HUES64 (cell line): ENCODE measurements around the gene PITHD1.
"Not testable (repeated sequence)": the region's sequence is repeated elsewhere in the genome, so short reads cannot be mapped to it uniquely, and the experiment has no call there.

Experiments used
- H3K27ac ChIP-seq: 2 replicates; pipeline ENCODE4 v1.7.0; 2013; ENCODE audit warnings: low read depth, low read length, inconsistent platforms
- H3K27me3 ChIP-seq: 2 replicates; pipeline ENCODE4 v1.6.1; 2013; ENCODE audit warnings: mild to moderate bottlenecking, low read length; ENCODE audit not compliant: insufficient read depth
- H3K36me3 ChIP-seq: 2 replicates; pipeline ENCODE4 v1.6.1; 2013; ENCODE audit warnings: mild to moderate bottlenecking, low read length; ENCODE audit not compliant: insufficient read depth
- H3K4me1 ChIP-seq: 2 replicates; pipeline ENCODE4 v1.6.1; 2013; ENCODE audit warnings: mild to moderate bottlenecking, low read length, moderate library complexity; ENCODE audit not compliant: insufficient read depth
- H3K4me3 ChIP-seq: 2 replicates; pipeline ENCODE4 v1.5.1; 2013; ENCODE audit warnings: mild to moderate bottlenecking, low read length, moderate library complexity
- H3K9ac ChIP-seq: 2 replicates; pipeline ENCODE4 v1.6.1; 2013; ENCODE audit warnings: mild to moderate bottlenecking, low read depth, low read length
- H3K9me3 ChIP-seq: 2 replicates; pipeline ENCODE4 v1.6.1; 2013; ENCODE audit warnings: low read depth, low read length; ENCODE audit not compliant: insufficient read depth
- WGBS: fragments of 150-250, 120-280 bp; methylation state at CpG from one replicate; pipeline ENCODE4 v1.1.7; 2013; ENCODE audit warnings: missing lambda C conversion rate; 5-methylcytosine and 5-hydroxymethylcytosine counted together

PITHD1 gene

DNA sequence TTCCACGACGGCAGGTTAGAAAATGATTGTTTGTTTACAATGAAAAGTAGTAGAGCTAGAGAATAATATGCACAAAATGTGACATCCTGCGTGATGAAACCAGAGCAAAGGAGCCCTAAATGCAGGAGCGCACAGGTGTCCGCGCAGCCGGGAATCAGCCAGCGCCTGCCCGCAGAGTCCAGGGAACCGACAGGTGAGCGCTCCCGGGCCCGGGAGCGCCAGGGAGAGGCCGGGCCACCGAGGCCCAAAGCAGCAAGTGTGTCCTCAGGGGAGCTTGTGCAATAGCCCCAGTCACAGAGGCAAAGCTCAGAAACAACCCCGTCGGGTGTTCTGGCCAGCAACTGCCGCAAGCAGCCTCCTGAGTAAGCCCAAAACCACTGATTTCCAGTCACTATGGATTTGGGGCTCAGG is 23.1 kb downstream of the PITHD1 start:
- 0 out of 2 replicates have a peak overlapping the region, but pooled peaks have one; percentile 72 for H3K27ac ChIP-seq
- H3K4me3 ChIP-seq: peak overlapping the region; percentile 72
- H3K4me1 ChIP-seq: peaks cover 7% of the 10 kb centered on the region
- H3K9me3 ChIP-seq: no peaks in the 10 kb centered on the region
- 20% methylated on average over 19 of the region's 19 CpGs for WGBS
- peak overlapping the region; percentile 63; the same call in 1 of the 2 replicates for H3K9ac ChIP-seq
- H3K27me3 ChIP-seq: peaks cover 13% of the 10 kb centered on the region
- peaks cover 25% of the 10 kb centered on the region for H3K36me3 ChIP-seq

DNA sequence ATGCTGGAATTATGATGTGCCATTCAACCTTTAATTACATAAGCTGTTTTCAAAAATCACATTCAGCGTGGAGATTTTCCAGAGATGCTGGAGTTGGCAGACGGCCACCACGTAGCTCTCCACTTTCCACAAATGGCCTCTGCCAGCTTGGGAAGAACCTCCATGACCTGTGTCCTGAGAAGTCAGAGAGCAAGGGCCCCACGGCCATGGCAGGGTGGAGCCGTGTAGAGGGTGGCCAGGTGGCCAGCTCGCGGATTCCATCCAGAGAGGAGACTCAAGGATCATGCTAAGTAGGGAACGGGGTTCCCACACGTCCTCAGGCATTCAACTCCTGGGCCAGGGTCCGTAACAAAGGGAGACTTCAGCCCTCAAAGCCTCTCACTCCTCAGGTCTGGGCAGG is 23.7 kb downstream of the PITHD1 start:
- peaks cover 20% of the 10 kb centered on the region for H3K36me3 ChIP-seq
- H3K9me3 ChIP-seq: no peaks in the 10 kb centered on the region
- peaks cover 13% of the 10 kb centered on the region for H3K27me3 ChIP-seq
- H3K27ac ChIP-seq: no peak overlapping the region
- 74% methylated on average over 10 of the region's 10 CpGs for WGBS
- no peak overlapping the region for H3K9ac ChIP-seq
- H3K4me3 ChIP-seq: 0 out of 2 replicates have a peak overlapping the region, but pooled peaks have one; percentile 72
- H3K4me1 ChIP-seq: peaks cover 7% of the 10 kb centered on the region

DNA sequence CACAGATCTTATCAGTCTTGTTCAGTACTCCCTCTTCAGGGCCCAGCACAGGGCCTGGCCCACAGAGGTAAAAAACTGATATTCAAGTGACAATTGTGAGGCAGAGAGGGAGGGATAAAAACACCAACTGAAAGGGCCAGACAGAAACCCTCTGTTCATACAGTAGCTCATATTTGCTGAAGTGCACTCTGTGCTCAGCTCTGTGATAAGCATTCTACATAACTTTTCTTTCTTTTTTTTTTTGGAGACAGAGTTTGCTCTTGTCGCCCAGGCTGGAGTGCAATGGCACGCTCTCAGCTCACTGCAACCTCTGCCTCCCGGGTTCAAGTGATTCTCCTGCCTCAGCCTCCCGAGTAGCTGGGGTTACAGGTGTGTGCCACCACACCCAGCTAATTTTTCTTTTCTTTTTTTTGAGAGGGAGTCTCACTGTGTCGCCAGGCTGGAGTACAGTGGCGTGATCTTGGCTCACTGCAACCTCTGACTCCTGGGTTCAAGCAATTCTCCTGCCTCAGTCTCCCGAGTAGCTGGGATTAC is 24.7 kb downstream of the PITHD1 start:
- H3K4me3 ChIP-seq, H3K9me3 ChIP-seq, H3K9ac ChIP-seq, H3K27ac ChIP-seq, H3K4me1 ChIP-seq: not testable (repeated sequence)
- H3K36me3 ChIP-seq: peaks cover 12% of the 10 kb centered on the region
- 90% methylated on average over 7 of the region's 7 CpGs for WGBS
- H3K27me3 ChIP-seq: peaks cover 13% of the 10 kb centered on the region

DNA sequence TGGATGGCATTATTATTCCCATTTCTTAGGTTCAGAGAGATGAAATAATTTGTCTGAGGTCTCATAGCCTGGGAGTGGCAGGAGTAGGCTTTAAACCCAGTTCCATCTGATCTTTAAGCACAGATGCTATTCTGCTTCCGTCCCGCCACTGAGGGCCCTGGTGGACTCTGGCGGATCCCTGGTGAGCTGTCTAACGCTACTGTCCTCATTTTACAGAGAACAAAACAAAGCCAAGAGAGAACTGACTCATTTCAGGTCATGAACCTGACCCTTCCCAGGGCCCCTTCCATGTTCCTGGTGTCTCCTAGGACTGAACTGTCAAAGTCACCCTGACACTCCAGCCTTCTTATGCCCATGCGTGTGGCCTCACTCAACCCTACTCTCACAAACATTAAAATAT is 25.5 kb downstream of the PITHD1 start:
- Histone ChIP-seq H3K36me3 (0 out of 2 replicates have a peak, but pooled peaks cover 4% of the 10 kb centered on the region), H3K4me1 (peaks cover 7% of the 10 kb centered on the region), H3K9ac (no peak overlapping the region), H3K4me3 (no peak overlapping the region), H3K27me3 (peaks cover 13% of the 10 kb centered on the region), H3K9me3 (no peaks in the 10 kb centered on the region), H3K27ac (no peak overlapping the region)
- 90% methylated on average over 5 of the region's 5 CpGs for WGBS

DNA sequence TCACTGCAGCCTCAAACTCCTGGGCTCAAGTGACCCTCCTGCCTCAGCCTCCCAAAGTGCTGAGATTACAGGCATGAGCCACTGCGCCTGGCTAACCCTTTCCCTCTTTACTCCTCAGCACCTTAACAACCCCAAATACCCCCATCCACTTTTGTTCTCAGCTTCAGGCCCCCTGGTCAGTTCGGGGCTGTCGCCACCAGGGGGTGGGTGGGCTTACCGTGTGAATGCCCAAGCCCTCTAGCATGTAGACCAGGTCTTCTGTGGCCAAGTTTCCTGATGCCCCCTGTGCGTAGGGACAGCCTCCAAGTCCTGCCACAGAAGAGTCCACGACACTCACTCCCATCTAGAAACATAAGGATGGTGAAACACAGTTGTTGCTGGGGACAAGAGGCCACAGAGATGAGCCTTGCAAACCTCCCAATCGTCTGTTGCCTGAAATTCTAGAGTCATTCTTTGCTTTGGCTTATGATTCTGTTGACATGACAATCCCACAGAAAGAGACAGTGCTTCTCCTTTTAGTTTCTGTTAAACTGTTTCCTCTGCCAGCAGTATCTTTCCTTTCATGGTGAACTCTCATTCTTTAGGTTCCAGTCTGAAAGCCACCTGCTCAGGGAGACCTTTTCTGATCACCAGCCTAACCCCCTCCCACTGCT is 26.1 kb downstream of the PITHD1 start:
- 75% methylated on average over 7 of the region's 7 CpGs for WGBS

DNA sequence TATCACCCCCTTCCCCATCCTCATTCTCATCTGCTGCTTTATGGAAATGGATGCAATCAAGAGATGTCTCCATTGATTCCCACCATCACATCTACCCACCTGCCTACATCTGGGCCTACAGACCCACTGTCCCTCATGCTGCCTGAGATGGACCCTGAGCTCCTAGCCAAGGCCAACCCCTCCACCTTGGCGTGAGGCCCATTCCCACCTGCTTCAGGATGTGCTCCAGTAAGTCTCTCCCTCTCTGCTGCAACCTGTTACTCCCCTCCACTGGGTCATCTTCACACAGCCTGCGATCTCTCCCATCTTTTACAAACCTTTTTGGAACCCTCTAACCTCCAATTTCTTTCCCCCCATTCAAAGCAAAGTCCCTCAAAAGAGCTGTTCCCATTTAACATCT is 26.8 kb downstream of the PITHD1 start:
- no peaks in the 10 kb centered on the region for H3K36me3 ChIP-seq
- H3K4me1 ChIP-seq: no peaks in the 10 kb centered on the region
- H3K27me3 ChIP-seq: peaks cover 13% of the 10 kb centered on the region
- WGBS: 91% methylated on average over 2 of the region's 2 CpGs
- no peaks in the 10 kb centered on the region for H3K9me3 ChIP-seq
- H3K9ac ChIP-seq: no peak overlapping the region
- no peak overlapping the region for H3K4me3 ChIP-seq
- H3K27ac ChIP-seq: no peak overlapping the region

More for the DNA sequence above, 26.1 kb downstream of the PITHD1 start:
- no peak overlapping the region for H3K9ac ChIP-seq
- H3K36me3 ChIP-seq: no peaks in the 10 kb centered on the region
- peaks cover 1% of the 10 kb centered on the region for H3K4me1 ChIP-seq
- H3K9me3 ChIP-seq: no peaks in the 10 kb centered on the region
- no peak overlapping the region for H3K27ac ChIP-seq
- H3K27me3 ChIP-seq: peaks cover 13% of the 10 kb centered on the region
- H3K4me3 ChIP-seq: no peak overlapping the region

DNA sequence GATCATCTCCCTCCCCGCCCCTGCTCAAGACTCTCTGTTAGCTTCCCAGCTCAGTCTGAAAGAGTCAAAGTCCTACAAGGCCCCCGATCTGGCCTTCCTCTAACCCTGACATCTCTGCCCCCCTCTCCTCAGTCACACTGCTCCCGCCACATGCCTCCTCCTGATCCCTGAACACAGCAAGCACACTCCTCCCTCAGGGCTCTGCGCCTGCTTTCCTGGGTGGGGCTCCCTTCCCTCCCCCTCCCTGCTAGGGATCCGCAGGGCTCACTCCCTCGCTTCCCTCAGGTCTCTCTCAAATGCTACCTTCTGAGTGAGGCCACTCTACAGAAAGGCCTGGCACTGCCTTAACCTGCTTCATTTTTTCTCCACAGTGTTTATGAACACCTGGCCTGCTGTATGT is 28.1 kb downstream of the PITHD1 start:
- Histone ChIP-seq H3K9me3 (no peaks in the 10 kb centered on the region), H3K27ac (no peak overlapping the region), H3K9ac (no peak overlapping the region), H3K27me3 (peaks cover 11% of the 10 kb centered on the region), H3K4me3 (no peak overlapping the region), H3K4me1 (no peaks in the 10 kb centered on the region), H3K36me3 (no peaks in the 10 kb centered on the region)
- 70% methylated on average over 6 of the region's 6 CpGs for WGBS

DNA sequence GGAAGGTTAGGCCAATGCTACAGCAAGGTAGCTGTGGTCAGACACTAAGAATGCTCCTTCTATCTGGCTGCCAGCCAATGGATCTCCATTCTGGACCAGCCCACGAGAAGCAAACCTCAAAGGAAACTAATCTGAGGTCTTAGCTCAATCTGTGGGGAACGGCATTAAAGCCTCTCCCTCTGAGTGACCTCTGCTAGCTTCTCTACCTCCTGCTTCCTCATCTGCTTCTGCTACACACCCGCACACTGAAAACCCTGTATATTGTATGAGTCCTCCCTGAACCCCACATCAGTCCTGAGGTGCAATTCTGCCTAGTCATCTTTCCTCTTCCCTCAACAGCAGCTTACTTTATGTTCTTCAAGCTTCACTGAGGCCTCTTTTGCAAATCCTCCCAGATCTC is 29.2 kb downstream of the PITHD1 start:
- Histone ChIP-seq H3K9me3 (no peaks in the 10 kb centered on the region), H3K9ac (no peak overlapping the region), H3K4me1 (no peaks in the 10 kb centered on the region), H3K27me3 (no peaks in the 10 kb centered on the region; the same call in 1 of the 2 replicates), H3K27ac (no peak overlapping the region), H3K4me3 (no peak overlapping the region), H3K36me3 (0 out of 2 replicates have a peak, but pooled peaks cover 3% of the 10 kb centered on the region)
- WGBS: 89% methylated on average over 3 of the region's 3 CpGs

DNA sequence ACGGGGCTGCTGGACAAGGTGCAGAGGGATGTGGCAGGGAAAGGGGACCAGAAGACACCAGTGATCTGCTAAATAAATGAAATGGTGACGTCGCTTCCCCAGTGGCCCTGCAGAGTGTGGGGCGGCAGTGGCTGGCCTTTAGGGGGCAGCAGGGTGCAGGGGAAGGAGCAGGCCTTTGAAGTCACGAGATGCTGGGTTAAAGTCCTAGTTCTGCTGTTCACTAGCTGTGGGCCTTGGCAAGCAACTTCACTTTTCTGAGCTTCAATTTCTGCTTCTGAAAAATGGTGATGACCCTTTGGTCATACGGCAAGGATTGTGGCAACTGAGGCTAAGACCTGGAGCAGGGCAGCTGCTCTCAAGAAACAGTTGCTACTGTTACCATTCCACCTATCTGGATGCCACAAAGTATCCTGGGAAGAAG is 31.5 kb downstream of the PITHD1 start:
- H3K9me3 ChIP-seq: no peaks in the 10 kb centered on the region
- WGBS: 35% methylated on average over 6 of the region's 6 CpGs
- H3K9ac ChIP-seq: no peak overlapping the region
- no peak overlapping the region for H3K4me3 ChIP-seq
- no peak overlapping the region for H3K27ac ChIP-seq
- H3K36me3 ChIP-seq: peaks cover 7% of the 10 kb centered on the region; the same call in 1 of the 2 replicates
- no peaks in the 10 kb centered on the region for H3K4me1 ChIP-seq
- no peaks in the 10 kb centered on the region for H3K27me3 ChIP-seq

DNA sequence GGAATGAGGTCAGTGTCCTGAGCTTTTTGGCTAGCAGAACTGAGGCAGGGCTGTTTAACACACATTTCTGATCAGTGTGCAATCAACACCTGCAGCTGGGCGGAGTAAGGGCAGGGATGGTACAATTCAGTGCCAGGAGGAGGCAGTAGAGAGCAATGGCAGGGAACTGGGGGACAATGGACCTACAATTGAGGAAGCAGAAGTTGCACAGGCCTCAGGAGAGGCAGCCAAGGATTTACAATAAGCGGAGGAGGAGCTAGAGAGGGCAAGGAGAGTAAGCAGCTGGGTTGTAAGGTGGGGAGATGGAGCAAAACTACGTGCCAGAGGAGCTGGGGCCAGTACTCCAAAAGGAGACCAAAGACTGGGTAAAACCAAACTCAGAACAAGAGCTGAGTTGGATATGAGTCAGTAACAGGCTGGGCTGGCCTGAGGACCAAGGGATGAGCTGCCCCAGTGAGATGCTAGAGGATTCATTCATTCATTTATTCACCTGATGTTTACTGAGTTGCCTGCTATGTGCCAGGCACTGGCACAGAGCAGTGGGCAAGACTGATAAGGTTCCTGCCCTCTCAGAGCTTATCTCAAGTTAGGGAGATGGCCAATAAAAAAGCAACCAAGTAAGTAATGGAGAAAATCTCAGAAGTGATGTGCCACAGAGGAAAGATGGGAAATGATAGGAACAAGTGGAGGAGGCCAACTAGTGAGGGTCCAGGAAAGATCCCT is 32.8 kb downstream of the PITHD1 start:
- H3K4me3 ChIP-seq: no peak overlapping the region
- peaks cover 10% of the 10 kb centered on the region; the same call in 1 of the 2 replicates for H3K36me3 ChIP-seq
- no peaks in the 10 kb centered on the region for H3K27me3 ChIP-seq
- H3K27ac ChIP-seq: no peak overlapping the region
- 60% methylated on average over 3 of the region's 3 CpGs for WGBS
- no peaks in the 10 kb centered on the region for H3K9me3 ChIP-seq
- H3K4me1 ChIP-seq: no peaks in the 10 kb centered on the region
- H3K9ac ChIP-seq: no peak overlapping the region

DNA sequence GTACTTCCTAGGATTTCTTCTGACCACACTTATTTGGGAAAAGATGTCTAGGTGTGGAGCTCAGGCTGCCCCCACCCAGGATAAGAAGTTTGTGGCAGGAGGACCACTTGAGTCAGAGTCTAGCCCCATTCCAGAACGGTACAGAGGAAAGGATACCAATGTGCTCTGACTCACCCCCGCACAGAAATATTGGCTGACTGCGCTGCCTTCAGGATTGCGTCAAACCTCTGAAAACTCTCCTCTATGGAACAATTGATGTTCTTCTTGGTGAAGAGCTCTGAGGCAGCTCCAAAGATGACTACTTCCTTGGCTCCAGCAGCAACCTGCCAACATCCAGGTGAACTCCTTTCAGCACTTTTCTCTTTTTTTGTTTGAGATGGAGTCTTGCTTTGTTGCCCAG is 35.8 kb downstream of the PITHD1 start:
- Histone ChIP-seq H3K9ac (no peak overlapping the region), H3K36me3 (peaks cover 27% of the 10 kb centered on the region; the same call in 1 of the 2 replicates), H3K4me1 (no peaks in the 10 kb centered on the region), H3K27me3 (no peaks in the 10 kb centered on the region), H3K27ac (no peak overlapping the region), H3K9me3 (no peaks in the 10 kb centered on the region), H3K4me3 (no peak overlapping the region)
- 94% methylated on average over 4 of the region's 4 CpGs for WGBS
